Measurements from ENCODE around the gene ARHGAP33.

The ARHGAP33 gene

DNA sequence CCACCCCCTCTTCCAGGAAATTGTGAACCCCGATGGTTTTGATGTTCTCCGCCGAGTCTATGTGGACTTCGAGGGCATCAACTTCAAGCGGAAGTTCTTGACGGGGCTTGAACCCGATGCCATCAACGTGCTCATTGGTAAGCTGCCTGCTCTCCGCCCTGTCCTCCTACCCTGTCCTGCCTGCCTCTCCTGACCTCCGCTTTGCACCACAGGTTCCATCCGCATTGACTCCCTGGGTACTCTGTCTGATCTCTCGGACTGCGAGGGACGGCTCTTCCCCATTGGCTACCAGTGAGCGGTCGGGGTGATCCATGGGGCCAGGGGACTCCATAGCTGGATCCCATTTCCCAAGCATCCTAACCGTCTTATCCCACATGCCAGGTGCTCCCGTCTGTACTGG is 45.0 kb upstream of the ARHGAP33 start:
- no peak overlapping the region for H3K4me3 ChIP-seq (replicated peaks in 1 of 2; ENCODE audit: low read depth in 2 of 2, low read length in 2 of 2)
- no peak for TF ChIP-seq CTCF (IDR thresholded peaks at IDR 0.05; ENCODE audit: low read depth, low read length)
- DNase-seq (ENCODE audit: low read depth in 2 of 2) = no peak

GRCh38 chr19:35731353-35731752 is 44.0 kb upstream of the ARHGAP33 start:
- TF ChIP-seq CTCF (IDR thresholded peaks at IDR 0.05; ENCODE audit: low read depth, low read length) = no peak
- no peak for DNase-seq (ENCODE audit: low read depth in 2 of 2)
- no peak overlapping the region for H3K4me3 ChIP-seq (replicated peaks in 1 of 2; ENCODE audit: low read depth in 2 of 2, low read length in 2 of 2)

DNA sequence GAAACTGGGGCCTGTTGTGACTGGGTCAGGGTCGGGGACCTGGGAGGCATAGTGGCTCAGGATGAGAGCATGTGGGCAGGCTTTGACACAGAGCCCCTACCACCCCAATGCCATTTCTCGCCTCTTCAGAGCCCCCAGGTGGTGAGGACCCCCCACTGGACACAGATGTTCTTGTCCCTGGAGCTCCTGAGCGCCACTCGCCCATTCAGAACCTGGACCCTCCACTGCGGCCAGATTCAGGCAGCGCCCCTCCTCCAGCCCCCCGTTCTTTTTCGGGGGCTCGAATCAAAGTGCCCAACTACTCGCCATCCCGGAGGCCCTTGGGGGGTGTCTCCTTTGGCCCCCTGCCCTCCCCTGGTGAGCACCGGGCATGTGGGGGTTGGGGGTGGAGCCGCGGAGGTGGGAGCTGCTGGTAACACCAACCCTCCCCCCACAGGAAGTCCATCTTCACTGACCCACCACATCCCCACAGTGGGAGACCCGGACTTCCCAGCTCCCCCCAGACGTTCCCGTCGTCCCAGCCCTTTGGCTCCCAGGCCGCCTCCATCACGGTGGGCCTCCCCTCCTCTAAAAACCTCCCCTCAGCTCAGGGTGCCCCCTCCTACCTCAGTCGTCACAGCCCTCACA is 43.5 kb upstream of the ARHGAP33 start:
- H3K4me3 ChIP-seq (replicated peaks in 1 of 2; ENCODE audit: low read depth in 2 of 2, low read length in 2 of 2) = no peak overlapping the region
- no peak for TF ChIP-seq CTCF (IDR thresholded peaks at IDR 0.05; ENCODE audit: low read depth, low read length)
- DNase-seq (ENCODE audit: low read depth in 2 of 2) = no peak

DNA sequence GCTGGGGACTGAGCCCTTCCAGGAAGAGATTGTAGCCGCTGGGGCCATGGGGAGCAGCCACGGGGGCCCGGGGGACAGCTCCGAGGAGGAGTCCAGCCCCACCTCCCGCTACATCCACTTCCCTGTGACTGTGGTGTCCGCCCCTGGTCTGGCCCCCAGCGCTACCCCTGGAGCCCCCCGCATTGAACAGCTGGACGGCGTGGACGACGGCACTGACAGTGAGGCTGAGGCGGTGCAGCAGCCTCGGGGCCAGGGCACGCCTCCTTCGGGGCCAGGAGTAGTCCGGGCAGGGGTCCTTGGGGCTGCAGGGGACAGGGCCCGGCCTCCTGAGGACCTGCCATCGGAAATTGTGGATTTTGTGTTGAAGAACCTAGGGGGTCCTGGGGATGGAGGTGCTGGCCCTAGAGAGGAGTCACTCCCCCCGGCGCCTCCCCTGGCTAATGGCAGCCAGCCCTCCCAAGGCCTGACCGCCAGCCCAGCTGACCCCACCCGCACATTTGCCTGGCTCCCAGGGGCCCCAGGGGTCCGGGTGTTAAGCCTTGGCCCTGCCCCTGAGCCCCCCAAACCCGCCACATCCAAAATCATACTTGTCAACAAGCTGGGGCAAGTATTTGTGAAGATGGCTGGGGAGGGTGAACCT is 42.7 kb upstream of the ARHGAP33 start:
- no peak for DNase-seq (ENCODE audit: low read depth in 2 of 2)
- H3K4me3 ChIP-seq (replicated peaks in 1 of 2; ENCODE audit: low read depth in 2 of 2, low read length in 2 of 2) = no peak overlapping the region
- no peak for TF ChIP-seq CTCF (IDR thresholded peaks at IDR 0.05; ENCODE audit: low read depth, low read length)

GRCh38 chr19:35733180-35734125 is 41.9 kb upstream of the ARHGAP33 start:
- no peak for TF ChIP-seq CTCF (IDR thresholded peaks at IDR 0.05; ENCODE audit: low read depth, low read length)
- no peak for DNase-seq (ENCODE audit: low read depth in 2 of 2)
- no peak overlapping the region for H3K4me3 ChIP-seq (replicated peaks in 1 of 2; ENCODE audit: low read depth in 2 of 2, low read length in 2 of 2)

DNA sequence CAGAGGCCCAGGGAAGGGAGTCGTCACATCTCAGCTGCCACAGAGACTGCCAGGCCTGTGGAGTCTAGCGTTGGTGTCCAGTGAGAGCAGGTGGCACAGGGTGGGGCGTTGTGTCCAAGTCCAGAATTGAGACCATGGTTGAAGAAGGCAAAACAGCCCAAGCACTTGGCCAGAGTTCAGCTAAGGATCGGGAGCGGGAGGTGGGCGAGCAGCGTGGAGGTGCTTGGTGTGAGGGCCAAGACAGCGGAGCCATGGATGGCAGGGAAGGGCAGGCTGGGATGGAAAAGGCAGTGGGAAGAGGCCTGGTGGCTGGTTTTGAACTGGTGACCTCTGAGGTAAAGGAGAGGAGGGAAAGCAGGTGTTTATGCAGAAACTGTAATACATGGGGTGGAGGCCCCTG is 41.1 kb upstream of the ARHGAP33 start:
- H3K4me3 ChIP-seq (replicated peaks in 1 of 2; ENCODE audit: low read depth in 2 of 2, low read length in 2 of 2) = no peak overlapping the region
- no peak for TF ChIP-seq CTCF (IDR thresholded peaks at IDR 0.05; ENCODE audit: low read depth, low read length)
- DNase-seq (ENCODE audit: low read depth in 2 of 2) = no peak

Data from cardiac fibroblast (primary cell).